Thyroid gland (tissue), 4 donors: ENCODE measurements around the gene RLF. TPM values are rescaled to one million over a fixed set of nuclear protein-coding genes. Genes with fewer than 3 reads are reported as not detected.
"Not testable (repeated sequence)": the region's sequence is repeated elsewhere in the genome, so short reads cannot be mapped to it uniquely, and the experiment has no call there.

ENCODE experiments used
- DNase-seq, 2 donors: peaks; one replicate each; pipeline ENCODE4 v3.0.0-alpha.2; 2019
- H3K27ac ChIP-seq, 3 donors: fragments of 200-600 bp; sonication (generic); 1 replicate in 2 of 3; 2 replicates in 1 of 3; pipeline ENCODE4 v1.5.1; 2016 to 2019; ENCODE audit warnings: mild to moderate bottlenecking in 1 of 3, moderate library complexity in 1 of 3
- H3K27me3 ChIP-seq: fragments of 200-600 bp; sonication (generic); one replicate; pipeline ENCODE4 v1.5.1; 2019
- H3K36me3 ChIP-seq, 2 donors: fragments of 200-600 bp; sonication (generic); one replicate each; pipeline ENCODE4 v1.5.1; 2016 to 2019
- H3K4me1 ChIP-seq, 2 donors: fragments of 200-600 bp; sonication (generic); one replicate each; pipeline ENCODE4 v1.5.1; 2017 to 2019
- H3K4me3 ChIP-seq, 3 donors: fragments of 200-600 bp; sonication (generic); replicated peaks in 1 of 3; 1 replicate in 2 of 3; 2 replicates in 1 of 3; pipeline ENCODE4 v1.5.1; 2016; ENCODE audit warnings: mild to moderate bottlenecking in 1 of 3
- H3K9me3 ChIP-seq: fragments of 200-600 bp; sonication (generic); one replicate; pipeline ENCODE4 v1.5.1; 2017
- CTCF ChIP-seq, 6 experiments: fragments of 200-600 bp in 3 of 6; fragments of 450-650 bp in 3 of 6; sonication (generic) in 3 of 6; IDR thresholded peaks; one replicate each; pipeline ENCODE4 v1.5.1; 2016 to 2019; ENCODE audit warnings: antibody characterized with exemption in 6 of 6, mild to moderate bottlenecking in 2 of 6, inconsistent platforms in 1 of 6, moderate library complexity in 1 of 6
- POLR2A ChIP-seq, 2 donors: fragments of 450-650 bp; IDR thresholded peaks; one replicate each; pipeline ENCODE4 v1.6.1; 2017; ENCODE audit warnings: antibody characterized with exemption in 2 of 2, mild to moderate bottlenecking in 2 of 2, moderate library complexity in 1 of 2
- WGBS, 2 donors: methylation state at CpG; one replicate each; pipeline ENCODE4 v1.1.5; 2017; 5-methylcytosine and 5-hydroxymethylcytosine counted together
- intact Hi-C: fragments of 100-400 bp; cut with DNase I; formaldehyde crosslinking; loops from one replicate; pipeline ENCODE4 v1.15.1; 2023
- total RNA-seq, 4 donors: library from RNA; depleted of rRNA; stranded (reverse); fragments of >200 nt; gene quantifications; one replicate each; pipeline ENCODE4 v1.2.3, GENCODE V29; 2016

Gene RLF
- total RNA-seq, 4 donors from 2014 or later, result 17.3 to 31.0 (median 21.2) TPM

GRCh38 chr1:40210511-40211204 is 49.5 kb downstream of the RLF start:
- no peak overlapping the region for H3K27ac ChIP-seq
- intact Hi-C loops, result no loop called here
- H3K4me3 ChIP-seq, result no peak overlapping the region
- no peaks in the 10 kb centered on the region for H3K27me3 ChIP-seq
- no peaks in the 10 kb centered on the region for H3K9me3 ChIP-seq
- H3K4me1 ChIP-seq, result no peaks in the 10 kb centered on the region
- TF ChIP-seq POLR2A (IDR thresholded peaks at IDR 0.05) (no peak), CTCF (IDR thresholded peaks at IDR 0.05) (no peak)
- WGBS, 2 donors, result 87 to 90% methylated on average over 3 of the region's 3 CpGs
- no peak for DNase-seq
- H3K36me3 ChIP-seq, result peaks cover 2 to 7% of the 10 kb centered on the region in 2 donors

GRCh38 chr1:40218333-40218732 is 57.1 kb downstream of the RLF start:
- no peaks in the 10 kb centered on the region for H3K27me3 ChIP-seq
- TF ChIP-seq CTCF (IDR thresholded peaks at IDR 0.05) (no peak), POLR2A (IDR thresholded peaks at IDR 0.05) (no peak)
- intact Hi-C loops, result no loop called here
- no peak for DNase-seq
- no peaks in the 10 kb centered on the region for H3K36me3 ChIP-seq
- H3K9me3 ChIP-seq, result no peaks in the 10 kb centered on the region
- no peak overlapping the region for H3K27ac ChIP-seq
- H3K4me1 ChIP-seq, result no peaks in the 10 kb centered on the region
- WGBS, 2 donors, result 96 to 99% methylated on average over 5 of the region's 5 CpGs
- no peak overlapping the region for H3K4me3 ChIP-seq

GRCh38 chr1:40221471-40221905 is 60.3 kb downstream of the RLF start:
- intact Hi-C loops, H3K27me3 ChIP-seq, H3K36me3 ChIP-seq, DNase-seq, H3K9me3 ChIP-seq, H3K27ac ChIP-seq, H3K4me1 ChIP-seq, H3K4me3 ChIP-seq: not testable (repeated sequence)
- WGBS, 2 donors, result 95 to 96% methylated on average over 18 of the region's 18 CpGs

GRCh38 chr1:40221977-40222772 is 61.0 kb downstream of the RLF start:
- intact Hi-C loops, result no loop called here
- Histone ChIP-seq H3K27me3 (no peaks in the 10 kb centered on the region), H3K9me3 (no peaks in the 10 kb centered on the region), H3K4me3 (no peak overlapping the region), H3K27ac (no peak overlapping the region), H3K4me1 (no peaks in the 10 kb centered on the region), H3K36me3 (no peaks in the 10 kb centered on the region)
- 84 to 87% methylated on average over 3 of the region's 3 CpGs for WGBS, 2 donors
- TF ChIP-seq POLR2A (IDR thresholded peaks at IDR 0.05), result no peak
- no peak for TF ChIP-seq CTCF (IDR thresholded peaks at IDR 0.05)
- DNase-seq, result no peak

- intact Hi-C loops, result no loop called here
- no peak overlapping the region for H3K27ac ChIP-seq
- TF ChIP-seq CTCF (IDR thresholded peaks at IDR 0.05) (no peak), POLR2A (IDR thresholded peaks at IDR 0.05) (no peak)
- H3K9me3 ChIP-seq, result no peaks in the 10 kb centered on the region
- H3K27me3 ChIP-seq, result no peaks in the 10 kb centered on the region
- no peak overlapping the region for H3K4me3 ChIP-seq
- H3K36me3 ChIP-seq, result no peaks in the 10 kb centered on the region
- WGBS, 2 donors, result 89 to 93% methylated on average over 6 of the region's 6 CpGs
- DNase-seq, result no peak
- no peaks in the 10 kb centered on the region for H3K4me1 ChIP-seq
Observed at GRCh38 chr1:40224040-40224439, 62.9 kb downstream of the RLF start.
